ENCODE measurements around the gene CIP2A.
"Not testable (repeated sequence)": the region's sequence is repeated elsewhere in the genome, so short reads cannot be mapped to it uniquely, and the experiment has no call there.

Gene CIP2A

DNA sequence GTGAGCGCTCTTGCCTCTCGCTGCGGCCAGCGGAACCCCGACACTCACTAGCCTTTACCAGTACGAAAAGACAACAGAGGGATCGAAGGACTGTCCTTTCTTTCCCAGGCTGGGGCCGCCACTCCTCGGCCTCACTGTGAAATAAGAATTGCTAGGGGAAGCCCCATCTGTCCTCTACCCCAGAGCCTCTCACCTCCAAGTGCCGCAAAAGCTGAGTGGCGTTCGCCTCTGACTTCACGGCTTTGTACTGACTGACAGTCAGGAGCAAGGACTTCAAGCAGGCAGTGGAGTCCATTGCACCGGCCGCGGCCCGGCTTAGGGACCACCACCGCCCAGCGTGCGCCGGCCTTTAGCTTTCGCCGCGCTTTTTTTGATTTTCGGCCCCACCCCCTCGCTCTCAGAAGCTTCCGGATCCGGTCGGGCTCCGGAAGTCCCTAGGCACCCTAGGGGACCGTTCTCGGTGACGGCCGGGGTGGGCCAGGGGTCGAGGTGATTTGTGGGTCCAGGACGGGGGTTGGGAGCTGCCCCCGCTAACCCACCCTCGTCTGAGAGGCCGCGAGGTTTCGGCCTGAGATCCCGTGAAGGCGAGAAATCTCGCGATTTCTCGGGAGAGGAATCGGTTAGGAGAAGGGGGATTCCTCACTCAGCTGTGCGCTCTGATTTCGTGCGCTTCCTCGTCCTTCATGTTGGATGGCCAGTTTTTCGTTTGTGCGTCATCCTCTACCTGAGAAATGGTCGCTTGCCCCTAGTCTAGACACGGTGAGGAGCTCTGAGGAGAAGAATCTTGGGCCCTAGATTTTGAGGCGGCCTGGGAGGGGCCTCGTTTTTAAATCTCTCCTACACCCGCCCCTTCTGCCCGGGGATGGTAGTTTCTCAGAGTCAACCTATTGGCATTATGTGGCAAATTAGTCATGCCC is at the start of gene CIP2A, which contains the start of gene DZIP3:
CIP2A (minus strand) TSS at position 358 of the 917 bp plus-strand sequence; CDS start at position 295, 63 bp downstream.
DZIP3 (plus strand) TSS at position 642 of the 917 bp plus-strand sequence. CDS start 15,685 bp downstream, outside the sequence.
- peak; percentile 88 for FAIRE-seq

DNA sequence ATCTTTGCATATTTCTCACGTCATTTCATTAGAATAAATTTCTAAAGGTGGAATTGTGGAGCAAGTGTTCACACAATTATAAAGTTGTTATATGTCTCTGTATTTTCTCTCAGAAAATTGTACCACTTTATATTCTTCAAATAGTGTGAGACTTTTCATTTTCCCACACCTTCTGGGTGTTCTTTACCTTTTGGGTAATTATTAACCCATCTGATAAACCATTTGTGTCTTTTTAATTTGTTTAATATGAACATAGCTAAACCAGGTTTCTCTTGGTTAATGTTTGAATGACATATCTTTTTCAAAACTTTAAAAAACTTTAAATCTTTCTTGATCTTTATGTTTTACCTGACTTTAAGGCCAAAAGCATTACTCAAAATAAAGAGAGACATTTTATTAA is 40.7 kb upstream of the CIP2A start:
- peak; percentile 68 for FAIRE-seq

DNA sequence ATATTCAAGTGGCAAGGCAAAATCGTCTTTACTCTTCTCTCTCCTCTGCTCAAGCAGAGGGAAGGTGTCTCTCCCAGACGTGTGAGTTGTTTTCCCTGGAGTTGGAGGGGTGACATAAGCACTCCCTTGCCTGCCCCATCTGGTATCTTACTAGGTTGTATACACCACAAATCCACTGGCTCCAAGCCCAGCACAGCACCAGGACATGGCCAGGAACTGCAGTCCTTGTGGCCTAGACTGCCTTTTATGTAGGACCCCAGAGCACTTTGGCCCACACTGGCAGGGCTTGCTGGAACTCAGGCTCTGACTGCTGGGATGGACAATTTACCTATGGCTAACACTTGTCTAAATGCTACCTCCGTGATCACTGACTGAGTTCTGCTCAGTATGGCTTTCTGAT is 34.3 kb upstream of the CIP2A start:
- FAIRE-seq = no peak

DNA sequence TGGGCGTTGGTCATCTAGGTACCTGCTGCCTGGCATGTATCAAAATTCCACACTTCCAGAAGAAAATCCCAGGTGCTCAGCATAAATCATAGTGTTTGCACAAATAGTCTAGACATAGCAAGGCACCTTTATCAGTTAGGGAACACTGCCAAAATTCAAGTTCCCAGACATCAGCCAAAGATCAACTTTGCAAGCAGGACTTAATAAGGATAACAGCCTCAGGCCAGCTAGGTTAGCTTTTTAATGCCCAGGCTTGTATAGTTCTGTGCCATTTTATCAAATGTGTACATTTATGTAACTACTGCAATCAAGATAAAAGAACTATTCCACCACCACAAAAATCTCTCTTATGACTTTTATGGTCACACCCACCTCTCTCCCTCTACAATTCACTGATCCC is 31.0 kb upstream of the CIP2A start:
- no peak for FAIRE-seq

DNA sequence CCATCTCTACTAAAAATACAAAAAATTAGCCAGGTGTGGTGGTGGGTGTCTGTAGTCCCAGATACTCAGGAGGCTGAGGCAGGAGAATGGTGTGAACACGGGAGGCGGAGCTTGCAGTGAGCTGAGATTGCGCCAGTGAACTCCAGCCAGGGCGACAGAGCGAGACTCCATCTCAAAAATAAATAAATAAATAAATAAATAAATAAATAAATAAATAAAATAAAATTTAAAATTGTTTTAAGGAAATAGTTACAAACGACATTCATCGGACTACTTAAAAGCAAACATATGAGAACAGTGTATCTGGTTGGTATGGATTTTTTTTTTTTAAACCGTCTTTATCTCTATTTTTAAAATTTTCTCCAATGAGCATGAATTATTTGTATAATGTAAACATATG is 26.9 kb upstream of the CIP2A start:
- FAIRE-seq = not testable (repeated sequence)

DNA sequence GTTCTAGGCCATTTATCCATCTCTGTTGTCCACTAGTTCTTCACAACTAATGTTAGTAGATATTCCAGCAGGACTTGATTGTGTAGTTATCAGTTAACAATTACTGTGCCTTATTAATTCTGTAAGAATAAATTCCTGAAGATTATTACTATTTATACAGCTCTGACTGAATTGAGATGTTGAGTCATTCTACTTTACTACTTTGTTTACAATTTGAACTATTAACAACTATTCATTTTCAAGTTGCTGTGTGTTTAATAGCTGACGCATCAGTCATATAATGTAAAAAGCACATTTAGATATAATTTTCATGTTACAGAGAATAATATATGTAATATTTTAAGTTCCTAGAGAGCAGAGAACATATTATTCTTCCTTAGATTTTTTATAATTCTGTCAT is 21.4 kb upstream of the CIP2A start:
- FAIRE-seq = peak; percentile 16

DNA sequence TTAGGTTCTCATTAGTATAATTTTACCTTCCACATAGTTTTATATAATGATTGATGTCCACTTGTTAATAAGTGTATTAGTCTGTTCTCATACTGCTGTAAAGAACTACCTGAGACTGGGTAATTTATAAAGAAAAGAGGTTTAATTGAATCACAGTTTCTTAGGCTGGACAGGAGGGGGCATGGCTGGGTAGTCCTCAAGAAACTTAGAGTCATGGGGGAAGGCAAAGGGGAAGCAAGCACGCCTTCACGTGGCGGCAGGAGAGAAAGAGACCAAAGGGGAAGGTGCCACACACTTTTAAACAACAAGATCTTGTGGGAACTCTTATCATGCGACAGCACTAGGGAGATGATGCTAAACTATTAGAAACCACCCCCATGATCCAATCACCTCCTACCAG is 19.5 kb upstream of the CIP2A start:
- FAIRE-seq = no peak

DNA sequence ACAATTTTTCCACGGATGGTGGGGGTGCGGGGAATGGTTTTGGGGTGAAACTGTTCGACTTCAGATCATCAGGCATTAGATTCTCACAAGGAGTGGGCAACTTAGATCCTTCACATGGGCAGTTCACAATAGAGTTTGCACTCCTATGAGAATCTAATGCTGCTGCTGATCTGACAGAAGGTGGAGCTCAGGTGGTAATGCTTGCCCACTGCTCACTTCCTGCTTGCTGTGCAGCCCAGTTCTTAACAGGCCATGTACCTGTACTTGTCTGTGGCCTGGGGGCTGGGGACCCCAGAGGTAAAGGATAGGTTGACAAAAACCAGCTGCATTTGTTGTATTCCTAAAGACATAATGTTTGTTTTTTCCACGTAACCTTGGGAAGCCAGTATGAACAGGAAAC is 16.3 kb upstream of the CIP2A start:
- no peak for FAIRE-seq

DNA sequence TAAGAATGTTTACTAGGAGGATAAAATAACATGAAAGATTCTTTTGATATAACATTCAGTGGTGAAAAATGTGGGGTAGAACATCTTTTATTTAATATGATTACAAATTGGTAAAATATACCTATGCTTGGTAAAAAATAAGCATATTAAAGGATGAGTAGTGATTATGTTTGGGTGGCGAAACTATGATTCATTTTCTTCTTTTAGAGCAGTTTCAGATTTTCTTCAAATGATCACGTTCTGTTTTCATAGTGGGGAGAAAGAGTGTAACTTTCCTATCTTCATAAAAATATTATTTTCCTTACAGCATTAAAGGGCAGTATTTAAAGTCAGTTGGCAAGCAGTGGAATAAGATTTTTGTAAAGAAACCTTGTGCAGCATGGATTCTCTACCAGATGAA is 15.8 kb upstream of the CIP2A start:
- no peak for FAIRE-seq

DNA sequence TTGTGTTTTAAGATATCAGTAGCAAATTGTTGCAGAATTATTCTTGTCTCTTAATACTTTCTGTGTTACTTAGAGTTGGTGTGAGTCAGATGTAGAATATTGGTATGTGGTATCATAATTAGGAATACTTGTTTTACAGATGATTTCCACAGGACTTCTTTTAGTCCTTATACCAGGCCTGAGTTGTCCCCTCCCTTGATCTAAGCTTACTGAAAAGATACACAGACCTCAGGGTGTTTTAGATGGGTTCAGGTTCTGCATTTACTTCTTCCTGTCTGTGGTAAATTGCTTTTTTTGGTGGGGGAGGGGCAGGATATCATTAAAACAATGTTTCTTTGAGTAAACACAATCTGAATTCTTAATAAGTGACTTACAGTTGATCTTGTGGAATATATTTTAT is 14.5 kb upstream of the CIP2A start:
- no peak for FAIRE-seq

DNA sequence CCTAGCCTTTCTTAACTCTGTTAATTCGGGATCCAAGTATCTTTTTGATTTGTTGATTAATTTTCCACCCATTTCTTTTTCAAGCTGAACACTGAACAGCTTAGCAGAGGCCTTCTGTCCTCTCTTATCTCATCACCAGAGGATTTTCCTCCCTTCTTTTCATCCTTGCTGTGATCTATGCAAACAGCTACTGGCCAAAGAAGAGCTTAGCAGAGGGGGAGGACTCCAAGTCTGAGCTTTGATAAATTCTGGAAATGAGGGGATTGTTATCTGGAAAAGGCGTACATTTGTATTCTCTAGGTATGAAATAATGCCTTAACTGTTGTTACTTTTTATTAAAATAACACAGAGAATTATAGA is 13.7 kb upstream of the CIP2A start:
- no peak for FAIRE-seq

DNA sequence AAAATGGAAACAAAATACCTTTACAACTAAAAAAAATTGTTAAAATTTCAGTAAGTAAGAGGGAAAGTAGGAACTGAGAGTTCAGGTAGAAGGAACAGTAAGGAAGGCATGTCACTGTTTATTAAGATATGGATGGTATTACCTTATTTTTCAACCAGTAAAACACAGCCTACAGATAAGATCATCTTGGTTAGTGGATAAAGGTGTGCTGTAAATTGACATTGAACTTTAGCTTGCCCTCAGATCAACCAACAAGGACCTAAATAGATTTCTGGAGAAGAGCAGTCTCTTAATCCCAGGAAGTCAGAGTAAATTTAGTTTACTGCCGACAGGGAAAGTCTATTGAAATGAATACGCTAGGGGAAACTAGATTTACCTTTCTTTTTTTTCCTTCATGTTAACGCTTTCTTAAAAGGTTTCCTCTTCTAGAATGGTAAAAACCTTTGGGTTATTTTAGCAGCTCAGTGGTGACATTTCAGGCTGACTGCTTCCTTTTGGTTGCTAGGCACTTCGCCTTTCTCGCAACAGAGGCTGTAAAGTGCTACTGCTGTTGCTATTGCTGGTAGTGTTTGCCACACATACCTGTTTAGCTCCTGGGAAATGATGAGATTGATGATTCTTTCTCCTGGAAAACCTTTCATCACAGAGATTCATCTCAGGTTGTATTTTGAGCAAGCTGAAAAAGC is 13.2 kb upstream of the CIP2A start:
- FAIRE-seq = no peak

DNA sequence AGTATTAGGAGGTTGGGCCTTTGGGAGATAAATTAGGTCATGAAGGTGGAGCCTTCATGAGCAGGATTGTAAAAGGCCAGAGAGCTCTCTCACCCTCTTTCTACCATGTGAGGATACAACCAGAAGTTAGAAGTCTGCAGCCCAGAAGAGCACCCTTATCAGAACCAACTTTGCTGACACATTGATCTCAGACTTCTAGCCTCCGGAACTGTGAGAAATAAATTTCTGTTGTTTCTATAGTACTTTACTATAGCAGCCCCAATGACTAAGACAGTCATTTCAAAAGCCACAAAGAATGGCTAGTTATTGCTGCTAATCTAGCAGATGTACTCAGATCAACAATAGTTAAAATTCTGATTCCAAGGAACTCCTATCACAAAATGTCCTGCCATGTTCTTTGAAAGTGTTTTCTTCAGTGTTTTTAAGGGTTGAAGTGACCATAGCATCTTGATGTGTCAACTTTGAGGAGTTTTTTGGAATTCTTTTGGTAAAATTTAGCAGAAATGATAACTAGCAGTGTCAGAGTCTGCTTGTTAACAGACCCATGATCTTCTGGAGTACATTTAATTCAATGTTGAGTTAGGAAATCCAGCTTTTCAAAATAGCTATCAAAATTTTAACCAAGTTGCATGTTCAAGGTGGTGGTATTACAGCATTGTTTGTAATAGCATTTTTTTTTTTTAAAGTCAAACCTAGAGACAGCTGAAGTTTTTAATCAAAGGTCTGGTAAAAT is 10.6 kb upstream of the CIP2A start:
- FAIRE-seq = no peak

DNA sequence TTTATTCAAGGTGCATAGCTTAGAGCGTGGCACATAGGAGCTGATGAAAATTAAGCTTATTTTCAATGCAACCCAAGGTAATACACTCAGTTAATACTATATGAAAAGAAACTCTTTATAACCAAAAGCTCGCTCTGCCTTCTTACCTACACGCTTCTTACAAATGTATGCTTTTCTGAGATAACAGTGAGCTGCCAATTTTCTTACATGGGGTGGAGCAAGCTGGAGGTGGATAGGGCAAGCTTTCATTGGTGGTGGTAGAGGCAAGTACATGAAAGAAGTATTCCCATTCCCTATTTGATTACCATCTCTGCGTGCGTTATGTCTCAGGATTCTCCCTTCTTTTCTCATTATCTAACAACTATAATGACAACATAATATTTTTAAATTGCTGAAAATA is 9.1 kb upstream of the CIP2A start:
- FAIRE-seq = no peak

DNA sequence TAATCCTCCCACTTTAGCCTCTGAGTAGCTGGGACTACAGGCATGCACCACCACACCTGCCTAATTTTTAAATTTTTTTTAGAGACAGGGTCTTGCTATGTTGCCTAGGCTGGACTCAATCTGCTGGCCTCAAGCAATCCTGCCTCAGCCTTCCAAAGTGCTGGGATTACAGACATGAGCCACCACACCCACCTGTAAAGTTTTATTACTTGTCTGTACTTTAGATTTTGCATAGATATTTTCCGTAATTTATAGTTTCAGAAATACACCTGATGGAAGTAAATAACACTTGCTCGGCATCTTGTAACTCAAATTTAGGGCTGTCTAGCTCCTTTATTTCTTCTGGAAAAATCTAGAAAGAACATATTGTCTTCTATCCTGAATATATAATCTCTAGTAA is 6.1 kb upstream of the CIP2A start:
- FAIRE-seq = no peak

DNA sequence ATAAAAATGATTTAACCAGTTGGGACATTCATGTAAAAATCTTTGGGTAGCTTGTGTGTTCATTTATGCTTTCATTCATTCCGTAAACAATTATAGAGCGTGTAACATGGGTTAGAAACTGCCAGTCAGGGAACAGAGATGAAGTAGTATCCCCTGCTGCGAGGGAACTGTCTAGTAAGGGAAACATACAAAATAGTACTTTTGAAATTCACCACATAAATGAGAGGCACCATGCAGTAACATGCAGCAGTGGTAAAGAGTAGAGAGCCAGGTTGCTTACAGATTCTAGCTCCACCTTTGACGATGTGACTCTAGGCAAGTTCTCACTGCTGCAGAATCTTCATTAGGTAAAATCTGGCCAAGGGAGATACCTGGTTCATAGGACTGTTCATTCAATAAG is 1.2 kb upstream of the CIP2A start:
- no peak for FAIRE-seq

DNA sequence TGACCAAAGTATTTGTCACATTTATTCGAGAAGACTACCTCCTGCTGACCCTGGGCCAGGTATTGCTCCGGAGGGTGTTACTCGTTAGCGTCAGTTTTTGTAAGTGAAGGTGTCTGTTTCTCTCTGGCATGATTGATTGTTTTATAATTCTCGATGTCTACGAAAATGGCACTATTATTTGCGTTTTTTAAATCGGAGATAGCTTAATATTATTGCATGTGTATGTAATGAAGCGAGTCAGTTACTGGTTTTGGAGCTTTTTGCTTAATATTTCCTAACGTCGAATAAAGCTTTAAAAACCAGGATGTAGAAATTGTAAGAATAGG is 723 bp upstream of the CIP2A start:
- no peak for FAIRE-seq

DNA sequence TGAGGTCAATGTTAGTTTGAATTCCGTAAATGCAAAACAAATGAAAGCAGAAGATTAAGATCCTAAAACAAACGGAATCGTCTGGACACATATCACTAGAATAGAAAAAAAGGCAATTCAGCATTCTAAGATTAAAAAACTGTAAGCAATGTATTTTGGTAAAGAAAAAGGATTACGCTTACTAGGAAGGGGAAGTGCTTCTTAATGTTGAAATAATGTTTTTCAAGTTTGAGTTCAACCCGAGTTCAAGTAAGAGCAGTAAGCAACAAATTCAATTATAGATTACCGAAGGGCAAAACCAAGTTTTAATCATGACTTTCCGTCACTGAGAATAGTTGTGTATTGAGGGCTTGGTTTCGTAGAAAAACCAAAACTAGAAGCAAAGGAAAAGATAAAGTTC is 637 bp downstream of the CIP2A start:
- FAIRE-seq = no peak

DNA sequence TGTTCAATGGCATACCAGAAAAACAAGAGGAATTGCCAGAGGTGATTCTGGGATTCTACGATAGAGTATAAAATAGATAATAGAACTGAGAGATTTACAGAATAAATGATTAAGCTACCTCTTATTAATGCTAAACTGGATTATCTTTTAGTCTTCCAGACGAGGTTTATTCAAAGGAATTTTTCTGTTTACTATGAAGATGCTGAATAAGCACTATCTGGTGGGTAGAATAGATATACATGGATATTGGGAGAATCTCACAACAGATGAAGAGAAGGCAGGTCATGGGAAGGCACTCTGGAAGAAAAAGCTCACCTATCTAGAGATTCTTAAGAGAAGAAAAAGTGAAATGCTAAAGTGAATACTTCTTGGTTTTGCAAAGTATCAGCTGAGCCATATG is 11.2 kb downstream of the CIP2A start:
- no peak for FAIRE-seq

DNA sequence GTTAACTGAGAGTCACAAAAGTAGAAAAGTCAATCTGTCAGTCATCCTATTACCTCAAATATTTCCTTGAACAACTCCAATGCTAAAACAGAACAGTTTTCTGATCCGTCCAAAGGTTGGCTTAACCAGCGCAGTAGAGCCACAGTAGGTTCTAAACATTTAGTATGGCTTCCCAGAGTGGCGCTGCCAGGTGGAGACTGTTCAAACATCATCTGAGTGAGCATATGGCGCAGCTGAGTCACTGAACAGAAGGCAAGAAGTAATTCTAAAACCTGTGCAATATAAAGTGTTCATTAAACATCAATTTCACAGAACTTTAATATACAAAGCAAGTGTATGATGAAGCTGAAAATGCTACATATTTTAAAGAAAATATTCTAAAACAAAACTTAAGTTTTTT is 19.9 kb downstream of the CIP2A start:
- no peak for FAIRE-seq

DNA sequence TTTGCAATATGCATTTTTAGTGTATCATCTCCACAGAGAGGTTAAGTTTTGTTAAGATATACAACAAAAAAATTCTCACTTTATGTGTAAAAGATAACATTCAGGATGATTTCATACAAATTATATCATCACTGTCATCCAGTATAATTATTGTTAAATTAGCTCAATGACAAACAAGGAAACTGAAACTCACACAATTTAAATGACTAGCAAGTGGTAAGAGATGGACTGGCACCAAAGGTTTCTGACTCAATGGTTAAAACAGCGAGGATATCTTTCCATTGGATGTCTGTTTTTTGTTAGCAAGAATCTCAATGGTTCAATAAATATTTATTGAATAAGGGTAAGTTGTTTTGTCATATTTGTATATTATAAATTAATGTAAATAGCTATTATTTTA is 22.6 kb downstream of the CIP2A start:
- no peak for FAIRE-seq

DNA sequence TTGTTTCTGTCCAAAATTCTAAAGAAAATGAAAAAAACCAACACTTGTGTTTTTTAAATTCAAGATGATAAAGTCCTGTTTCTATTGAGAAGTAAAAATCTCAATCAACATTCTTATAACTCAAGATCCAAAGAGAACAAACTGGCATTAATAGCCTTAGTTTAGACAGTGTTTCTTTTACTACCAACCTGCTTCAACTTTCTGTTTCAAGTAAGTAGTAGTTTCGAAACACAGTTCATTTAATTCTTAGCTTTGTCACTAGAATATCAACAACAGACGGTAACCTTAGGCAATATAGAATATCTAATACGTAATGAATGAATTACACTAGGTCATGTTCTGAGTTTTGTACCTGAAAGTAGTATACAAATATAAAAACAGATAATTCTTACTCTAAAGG is 23.7 kb downstream of the CIP2A start:
- FAIRE-seq = no peak

DNA sequence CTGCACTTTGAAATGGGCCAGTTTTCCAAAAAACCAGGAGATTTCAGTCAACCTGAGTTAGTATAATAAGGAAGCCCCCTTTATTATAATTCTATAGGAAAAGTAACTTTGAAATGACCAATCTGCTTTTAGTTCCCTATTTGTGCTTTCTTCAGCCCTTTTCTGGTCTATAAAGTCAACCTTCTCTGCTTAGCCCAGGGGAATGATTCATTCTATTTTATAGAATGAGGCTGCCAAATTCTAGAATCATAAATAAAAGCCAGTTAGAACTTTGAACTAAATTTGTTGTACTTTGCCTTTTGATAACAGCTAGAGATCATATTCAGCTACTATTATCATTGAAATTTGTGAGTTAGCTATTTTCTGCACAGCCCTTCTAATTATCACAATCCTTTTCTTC is 24.7 kb downstream of the CIP2A start:
- FAIRE-seq = no peak

DNA sequence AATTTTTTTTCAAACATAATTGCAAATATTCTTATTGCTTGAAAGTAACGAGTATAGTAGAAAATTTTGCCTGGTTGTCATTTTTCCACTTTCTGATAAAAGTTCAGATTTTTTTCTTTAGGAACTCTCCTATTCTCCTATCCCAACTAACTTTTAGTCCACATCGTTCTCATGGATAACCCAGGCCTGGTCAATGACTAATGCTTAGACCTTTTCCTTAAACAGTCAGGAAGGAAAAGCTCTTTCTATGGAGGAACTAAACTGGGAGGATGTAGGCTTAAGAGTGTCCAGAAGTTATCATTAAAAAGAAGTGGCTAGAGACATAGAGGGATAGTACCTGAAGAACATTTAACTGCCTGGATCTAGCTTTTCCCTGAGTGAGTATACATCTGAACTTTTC is 26.7 kb downstream of the CIP2A start:
- FAIRE-seq = no peak
